ENCODE results near the gene PCNX2. TPM values are rescaled to one million over a fixed set of nuclear protein-coding genes. Genes with fewer than 3 reads are reported as not detected.

PCNX2 gene
- total and polyA plus RNA-seq, 2 experiments from 2014 or later = 42.9 to 88.3 TPM

DNA sequence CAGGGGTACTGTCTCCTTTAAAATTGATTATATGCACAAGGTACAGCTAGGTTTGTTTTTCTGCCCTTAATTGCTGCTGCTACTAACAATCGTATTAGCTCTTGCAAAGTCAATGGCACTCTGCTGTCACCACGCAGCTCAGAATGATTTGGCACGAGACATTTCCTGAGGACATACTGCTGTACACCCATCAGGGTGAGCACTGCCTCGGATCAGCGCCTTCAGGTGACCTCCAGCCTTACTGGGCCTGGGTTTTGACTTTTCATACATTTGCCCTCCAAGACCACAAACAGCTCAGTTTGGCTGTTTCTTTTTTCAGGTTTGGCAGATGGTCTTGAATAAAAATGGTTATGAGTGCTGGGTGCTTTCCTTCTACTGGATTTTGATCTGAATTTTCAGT lies 234.3 kb downstream of the PCNX2 start (continued):
- TF ChIP-seq, protein P1, sequence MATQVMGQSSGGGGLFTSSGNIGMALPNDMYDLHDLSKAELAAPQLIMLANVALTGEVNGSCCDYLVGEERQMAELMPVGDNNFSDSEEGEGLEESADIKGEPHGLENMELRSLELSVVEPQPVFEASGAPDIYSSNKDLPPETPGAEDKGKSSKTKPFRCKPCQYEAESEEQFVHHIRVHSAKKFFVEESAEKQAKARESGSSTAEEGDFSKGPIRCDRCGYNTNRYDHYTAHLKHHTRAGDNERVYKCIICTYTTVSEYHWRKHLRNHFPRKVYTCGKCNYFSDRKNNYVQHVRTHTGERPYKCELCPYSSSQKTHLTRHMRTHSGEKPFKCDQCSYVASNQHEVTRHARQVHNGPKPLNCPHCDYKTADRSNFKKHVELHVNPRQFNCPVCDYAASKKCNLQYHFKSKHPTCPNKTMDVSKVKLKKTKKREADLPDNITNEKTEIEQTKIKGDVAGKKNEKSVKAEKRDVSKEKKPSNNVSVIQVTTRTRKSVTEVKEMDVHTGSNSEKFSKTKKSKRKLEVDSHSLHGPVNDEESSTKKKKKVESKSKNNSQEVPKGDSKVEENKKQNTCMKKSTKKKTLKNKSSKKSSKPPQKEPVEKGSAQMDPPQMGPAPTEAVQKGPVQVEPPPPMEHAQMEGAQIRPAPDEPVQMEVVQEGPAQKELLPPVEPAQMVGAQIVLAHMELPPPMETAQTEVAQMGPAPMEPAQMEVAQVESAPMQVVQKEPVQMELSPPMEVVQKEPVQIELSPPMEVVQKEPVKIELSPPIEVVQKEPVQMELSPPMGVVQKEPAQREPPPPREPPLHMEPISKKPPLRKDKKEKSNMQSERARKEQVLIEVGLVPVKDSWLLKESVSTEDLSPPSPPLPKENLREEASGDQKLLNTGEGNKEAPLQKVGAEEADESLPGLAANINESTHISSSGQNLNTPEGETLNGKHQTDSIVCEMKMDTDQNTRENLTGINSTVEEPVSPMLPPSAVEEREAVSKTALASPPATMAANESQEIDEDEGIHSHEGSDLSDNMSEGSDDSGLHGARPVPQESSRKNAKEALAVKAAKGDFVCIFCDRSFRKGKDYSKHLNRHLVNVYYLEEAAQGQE (IDR thresholded peaks at IDR 0.05; ENCODE audit: unreplicated experiment) = no peak
- TF ChIP-seq EZH2 (IDR thresholded peaks at IDR 0.05; ENCODE audit: low read depth, unreplicated experiment) = no peak

DNA sequence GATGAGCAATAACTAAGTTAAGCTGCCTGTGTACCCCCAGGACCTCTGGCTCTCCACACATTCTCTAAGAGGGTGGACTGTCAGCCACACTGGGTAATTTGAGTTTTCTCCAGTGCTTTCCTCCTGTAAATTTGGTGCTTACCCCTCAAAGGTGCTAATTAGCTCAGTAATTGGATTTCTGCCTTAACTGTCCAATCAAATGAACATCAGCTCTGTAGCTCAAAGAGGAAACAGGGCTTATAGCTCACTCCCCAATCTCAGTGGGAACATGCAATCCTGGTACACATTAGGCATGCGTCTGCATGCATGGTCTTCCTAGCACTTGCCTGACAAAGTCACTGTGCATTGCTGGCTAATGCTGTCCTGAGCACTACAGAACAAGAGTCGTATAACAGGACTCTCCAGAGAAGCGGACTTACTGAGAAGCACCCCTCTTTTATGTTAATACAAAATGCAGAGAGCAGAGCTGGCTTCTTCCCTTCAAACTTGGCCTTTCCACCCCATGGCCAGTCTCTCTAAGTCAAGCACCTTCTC lies 235.0 kb downstream of the PCNX2 start:
- H3K9me3 Mint-ChIP-seq = peaks cover 3% of the 10 kb centered on the region; the same call in 2 of the 3 replicates
- H3K4me1 ChIP-seq (ENCODE audit: insufficient read depth) = peaks cover 7% of the 10 kb centered on the region; the same call in 1 of the 2 replicates
- H3F3A ChIP-seq (replicated peaks; ENCODE audit: low read depth) = no peaks in the 10 kb centered on the region
- no peak overlapping the region for H3K4me2 ChIP-seq
- H3K4me3 ChIP-seq = no peak overlapping the region
- H3K27me3 ChIP-seq (ENCODE audit: insufficient read depth) = no peaks in the 10 kb centered on the region
- no peaks in the 10 kb centered on the region; the same call in 1 of the 2 replicates for H4K20me1 ChIP-seq (replicated peaks; ENCODE audit: insufficient read depth)
- no peak overlapping the region for H3K27ac Mint-ChIP-seq
- H2AFZ ChIP-seq = no peak overlapping the region
- H3K27me3 Mint-ChIP-seq (ENCODE audit: insufficient read depth, low read depth, poor library complexity) = no peaks in the 10 kb centered on the region
- H3K9me2 ChIP-seq (ENCODE audit: insufficient read depth) = no peaks in the 10 kb centered on the region
- no peaks in the 10 kb centered on the region for H3K36me3 ChIP-seq (ENCODE audit: insufficient read depth)
- H3K36me3 Mint-ChIP-seq (ENCODE audit: low read depth) = peaks cover 11% of the 10 kb centered on the region
- no peak overlapping the region for H3K27ac ChIP-seq (ENCODE audit: low read depth)
- no peaks in the 10 kb centered on the region for H3K79me2 ChIP-seq (replicated peaks; ENCODE audit: insufficient read depth)
- H3K4me1 Mint-ChIP-seq = peaks cover 6% of the 10 kb centered on the region; the same call in 1 of the 3 replicates
- no peak overlapping the region for H3K4me3 Mint-ChIP-seq
- TF ChIP-seq ZNF114 (CRISPR knock-in tag; IDR thresholded peaks at IDR 0.05) (no peak), POLR2AphosphoS5 (IDR thresholded peaks at IDR 0.05; ENCODE audit: low read depth) (no peak), STAT1 (IDR thresholded peaks at IDR 0.05; ENCODE audit: unreplicated experiment) (no peak), EZH2 (IDR thresholded peaks at IDR 0.05; ENCODE audit: low read depth, unreplicated experiment) (no peak)
- TF ChIP-seq, protein P2, sequence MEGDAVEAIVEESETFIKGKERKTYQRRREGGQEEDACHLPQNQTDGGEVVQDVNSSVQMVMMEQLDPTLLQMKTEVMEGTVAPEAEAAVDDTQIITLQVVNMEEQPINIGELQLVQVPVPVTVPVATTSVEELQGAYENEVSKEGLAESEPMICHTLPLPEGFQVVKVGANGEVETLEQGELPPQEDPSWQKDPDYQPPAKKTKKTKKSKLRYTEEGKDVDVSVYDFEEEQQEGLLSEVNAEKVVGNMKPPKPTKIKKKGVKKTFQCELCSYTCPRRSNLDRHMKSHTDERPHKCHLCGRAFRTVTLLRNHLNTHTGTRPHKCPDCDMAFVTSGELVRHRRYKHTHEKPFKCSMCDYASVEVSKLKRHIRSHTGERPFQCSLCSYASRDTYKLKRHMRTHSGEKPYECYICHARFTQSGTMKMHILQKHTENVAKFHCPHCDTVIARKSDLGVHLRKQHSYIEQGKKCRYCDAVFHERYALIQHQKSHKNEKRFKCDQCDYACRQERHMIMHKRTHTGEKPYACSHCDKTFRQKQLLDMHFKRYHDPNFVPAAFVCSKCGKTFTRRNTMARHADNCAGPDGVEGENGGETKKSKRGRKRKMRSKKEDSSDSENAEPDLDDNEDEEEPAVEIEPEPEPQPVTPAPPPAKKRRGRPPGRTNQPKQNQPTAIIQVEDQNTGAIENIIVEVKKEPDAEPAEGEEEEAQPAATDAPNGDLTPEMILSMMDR (conservative IDR thresholded peaks at IDR 0.05; ENCODE audit: low read depth in 2 of 2) = no peak
- TF ChIP-seq, protein P3, sequence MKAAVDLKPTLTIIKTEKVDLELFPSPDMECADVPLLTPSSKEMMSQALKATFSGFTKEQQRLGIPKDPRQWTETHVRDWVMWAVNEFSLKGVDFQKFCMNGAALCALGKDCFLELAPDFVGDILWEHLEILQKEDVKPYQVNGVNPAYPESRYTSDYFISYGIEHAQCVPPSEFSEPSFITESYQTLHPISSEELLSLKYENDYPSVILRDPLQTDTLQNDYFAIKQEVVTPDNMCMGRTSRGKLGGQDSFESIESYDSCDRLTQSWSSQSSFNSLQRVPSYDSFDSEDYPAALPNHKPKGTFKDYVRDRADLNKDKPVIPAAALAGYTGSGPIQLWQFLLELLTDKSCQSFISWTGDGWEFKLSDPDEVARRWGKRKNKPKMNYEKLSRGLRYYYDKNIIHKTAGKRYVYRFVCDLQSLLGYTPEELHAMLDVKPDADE (IDR thresholded peaks at IDR 0.05) = no peak
- DNase-seq (ENCODE audit: low spot score) (no peak), ATAC-seq (peak; percentile 59)
